BE2C (cell line): ENCODE data around the gene USH2A.
A peak's percentile ranks its signal among the peaks of the same experiment; 100 is the strongest.

ENCODE experiments used
- DNase-seq: peaks from one replicate; pipeline ENCODE4 v3.0.0-alpha.2; 2020
- H3K27me3 ChIP-seq: fragments of 250-450 bp; sonication (Bioruptor Pico); 2 replicates; pipeline ENCODE4 v1.5.1; 2020; ENCODE audit warnings: mild to moderate bottlenecking
- H3K36me3 ChIP-seq: fragments of 250-450 bp; sonication (Bioruptor Pico); 2 replicates; pipeline ENCODE4 v1.5.1; 2020; ENCODE audit warnings: mild to moderate bottlenecking
- H3K4me1 ChIP-seq: fragments of 250-450 bp; sonication (Bioruptor Pico); 2 replicates; pipeline ENCODE4 v1.5.1; 2020
- H3K4me3 ChIP-seq: 2 replicates; pipeline ENCODE4 v1.5.1; 2011; ENCODE audit warnings: low read depth, low read length
- H3K9me3 ChIP-seq: fragments of 250-450 bp; sonication (Bioruptor Pico); 2 replicates; pipeline ENCODE4 v1.5.1; 2020
- TF ChIP-seq, protein P1 (sequence below): IDR thresholded peaks from 2 replicates; pipeline ENCODE4 v1.5.1; 2012; ENCODE audit warnings: mild to moderate bottlenecking, low read depth, low read length

USH2A gene

DNA sequence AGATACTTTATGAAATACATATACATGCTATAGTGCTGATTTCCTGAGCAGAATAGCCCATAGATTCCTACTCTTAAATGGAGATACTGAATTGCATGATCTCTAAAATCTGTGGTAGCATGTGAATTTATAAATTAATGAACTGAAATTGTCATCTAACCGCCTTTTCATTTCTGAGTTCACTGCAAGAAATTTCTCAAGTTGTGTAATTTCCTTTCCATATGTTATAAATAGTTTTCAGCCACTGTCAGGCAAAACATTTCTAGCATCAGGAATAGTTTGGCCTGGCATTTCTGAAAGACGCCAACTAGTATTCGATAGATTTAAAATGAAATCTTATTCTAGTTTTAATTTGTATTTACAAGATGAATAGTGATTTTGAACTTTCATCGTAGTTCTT lies 310.1 kb downstream of the USH2A start:
- H3K27me3 ChIP-seq, result no peaks in the 10 kb centered on the region
- no peaks in the 10 kb centered on the region for H3K36me3 ChIP-seq
- DNase-seq, result no peak
- TF ChIP-seq, protein P1, sequence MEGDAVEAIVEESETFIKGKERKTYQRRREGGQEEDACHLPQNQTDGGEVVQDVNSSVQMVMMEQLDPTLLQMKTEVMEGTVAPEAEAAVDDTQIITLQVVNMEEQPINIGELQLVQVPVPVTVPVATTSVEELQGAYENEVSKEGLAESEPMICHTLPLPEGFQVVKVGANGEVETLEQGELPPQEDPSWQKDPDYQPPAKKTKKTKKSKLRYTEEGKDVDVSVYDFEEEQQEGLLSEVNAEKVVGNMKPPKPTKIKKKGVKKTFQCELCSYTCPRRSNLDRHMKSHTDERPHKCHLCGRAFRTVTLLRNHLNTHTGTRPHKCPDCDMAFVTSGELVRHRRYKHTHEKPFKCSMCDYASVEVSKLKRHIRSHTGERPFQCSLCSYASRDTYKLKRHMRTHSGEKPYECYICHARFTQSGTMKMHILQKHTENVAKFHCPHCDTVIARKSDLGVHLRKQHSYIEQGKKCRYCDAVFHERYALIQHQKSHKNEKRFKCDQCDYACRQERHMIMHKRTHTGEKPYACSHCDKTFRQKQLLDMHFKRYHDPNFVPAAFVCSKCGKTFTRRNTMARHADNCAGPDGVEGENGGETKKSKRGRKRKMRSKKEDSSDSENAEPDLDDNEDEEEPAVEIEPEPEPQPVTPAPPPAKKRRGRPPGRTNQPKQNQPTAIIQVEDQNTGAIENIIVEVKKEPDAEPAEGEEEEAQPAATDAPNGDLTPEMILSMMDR, result no peak
- no peak overlapping the region for H3K4me3 ChIP-seq
- H3K9me3 ChIP-seq, result no peaks in the 10 kb centered on the region
- H3K4me1 ChIP-seq, result no peaks in the 10 kb centered on the region

DNA sequence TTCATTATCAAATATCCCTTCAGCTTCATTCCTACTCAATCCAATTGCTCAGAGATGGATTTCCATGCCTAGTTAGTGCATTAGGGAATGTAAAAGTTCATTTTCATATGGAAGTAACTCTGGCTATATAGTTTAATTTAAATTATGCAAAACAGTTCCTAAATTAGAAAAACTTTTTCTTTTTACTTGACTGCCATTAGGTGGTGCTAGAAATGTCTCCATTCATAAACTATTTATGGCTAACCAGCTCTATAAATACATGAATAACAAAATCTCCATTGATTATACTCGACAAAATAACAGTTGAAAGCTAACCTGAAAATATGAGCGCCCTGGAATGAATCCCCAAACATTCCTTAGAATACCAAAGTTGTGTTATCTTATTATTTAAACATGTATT lies 311.4 kb downstream of the USH2A start:
- H3K27me3 ChIP-seq, result no peaks in the 10 kb centered on the region
- H3K36me3 ChIP-seq, result no peaks in the 10 kb centered on the region
- no peaks in the 10 kb centered on the region for H3K9me3 ChIP-seq
- TF ChIP-seq, protein P1, result peak; percentile 22; the same call in 1 of the 2 replicates
- DNase-seq, result no peak
- H3K4me1 ChIP-seq, result no peaks in the 10 kb centered on the region
- H3K4me3 ChIP-seq, result no peak overlapping the region

DNA sequence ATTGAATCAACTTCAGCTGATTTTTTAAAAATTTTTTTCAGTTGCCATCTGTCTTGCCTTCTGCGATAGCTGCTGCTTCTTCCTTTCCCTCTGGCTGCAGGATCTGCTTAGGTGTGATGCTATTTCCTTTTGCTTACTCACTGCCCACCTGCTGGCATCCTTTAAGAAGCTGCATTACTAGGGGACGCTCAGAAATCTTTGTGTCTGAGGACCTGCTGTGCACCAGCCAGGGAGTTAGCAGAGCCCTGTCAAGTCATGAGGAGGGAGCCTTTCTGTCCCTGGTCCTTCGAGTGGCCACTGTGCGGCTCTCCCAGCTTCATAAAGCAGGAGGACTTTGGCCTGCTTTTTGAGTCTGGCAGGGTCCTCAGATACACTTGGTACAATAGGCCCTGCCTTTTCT lies 327.8 kb downstream of the USH2A start:
- no peaks in the 10 kb centered on the region for H3K9me3 ChIP-seq
- H3K4me1 ChIP-seq, result no peaks in the 10 kb centered on the region; the same call in 1 of the 2 replicates
- no peaks in the 10 kb centered on the region for H3K36me3 ChIP-seq
- no peak for DNase-seq
- TF ChIP-seq, protein P1, result no peak
- no peak overlapping the region for H3K4me3 ChIP-seq
- no peaks in the 10 kb centered on the region for H3K27me3 ChIP-seq

DNA sequence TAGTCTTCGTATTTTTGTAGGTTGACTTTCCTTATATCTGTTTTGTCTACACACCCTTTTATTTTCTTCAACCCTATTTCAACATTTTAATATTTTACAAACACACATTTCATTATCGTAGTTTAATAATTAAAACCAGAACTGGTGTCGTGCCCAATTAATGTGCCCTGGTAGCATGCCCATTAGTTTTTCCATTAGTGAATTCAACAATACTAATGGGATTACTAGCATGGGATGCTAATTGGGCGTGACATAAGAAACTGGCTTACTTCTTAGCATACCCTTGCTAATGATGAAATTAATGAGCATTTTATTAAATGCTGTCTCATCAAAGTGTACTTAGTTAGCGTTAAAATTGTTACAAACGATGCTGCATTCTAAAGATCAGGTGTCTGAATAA lies 332.7 kb downstream of the USH2A start:
- no peaks in the 10 kb centered on the region for H3K36me3 ChIP-seq
- no peaks in the 10 kb centered on the region for H3K27me3 ChIP-seq
- no peaks in the 10 kb centered on the region for H3K9me3 ChIP-seq
- no peaks in the 10 kb centered on the region for H3K4me1 ChIP-seq
- TF ChIP-seq, protein P1, result no peak
- H3K4me3 ChIP-seq, result no peak overlapping the region
- DNase-seq, result no peak

DNA sequence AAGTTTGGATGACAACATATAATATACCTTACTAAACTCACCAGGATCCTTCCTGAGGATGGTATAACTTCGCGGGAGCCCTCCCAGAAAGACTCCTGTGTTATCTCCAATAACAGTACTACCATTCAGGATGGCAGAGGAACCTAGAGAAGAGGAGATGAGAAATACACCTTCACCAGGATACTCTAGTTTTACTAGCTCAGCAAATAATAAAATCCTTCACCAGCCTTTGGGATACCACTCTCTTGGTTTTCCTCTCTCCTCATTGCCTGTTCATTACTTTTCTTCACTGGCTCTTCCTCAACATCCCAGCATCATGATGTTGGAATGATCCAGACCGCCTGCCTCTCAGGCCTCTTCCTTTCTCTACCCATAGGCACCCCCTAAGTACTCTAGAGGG lies 336.6 kb downstream of the USH2A start:
- Histone ChIP-seq H3K36me3 (no peaks in the 10 kb centered on the region), H3K27me3 (no peaks in the 10 kb centered on the region), H3K9me3 (no peaks in the 10 kb centered on the region), H3K4me1 (no peaks in the 10 kb centered on the region), H3K4me3 (no peak overlapping the region)
- DNase-seq, result no peak
- TF ChIP-seq, protein P1, result no peak

DNA sequence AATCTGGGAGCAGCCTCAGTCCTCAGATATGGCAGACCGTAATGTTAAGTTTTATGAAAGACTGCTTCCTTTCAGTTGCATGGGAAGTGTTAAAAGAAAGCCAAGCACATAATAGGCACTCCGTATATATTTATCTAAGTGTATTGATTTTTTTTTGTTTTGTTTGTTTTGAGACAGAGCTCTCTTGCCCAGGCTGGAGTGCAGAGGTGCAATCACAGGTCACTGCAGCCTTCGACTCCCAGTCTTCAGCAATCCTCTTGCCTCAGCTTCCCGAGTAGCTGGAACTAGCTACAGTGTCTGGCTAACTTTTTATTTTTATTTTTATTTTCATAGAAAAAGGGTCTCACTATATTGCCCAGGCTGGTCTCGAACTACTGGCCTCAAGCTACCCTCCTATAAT lies 341.8 kb downstream of the USH2A start:
- H3K4me1 ChIP-seq, result no peaks in the 10 kb centered on the region
- no peaks in the 10 kb centered on the region for H3K9me3 ChIP-seq
- TF ChIP-seq, protein P1, result no peak
- no peaks in the 10 kb centered on the region for H3K36me3 ChIP-seq
- no peak for DNase-seq
- H3K27me3 ChIP-seq, result no peaks in the 10 kb centered on the region
- no peak overlapping the region for H3K4me3 ChIP-seq
